VCaP (cell line): ENCODE measurements around the gene MOGAT3.

ENCODE experiments used
- H3K27ac ChIP-seq: fragments of 450-650 bp; 2 replicates; pipeline ENCODE4 v1.5.1; 2017
- CTCF ChIP-seq: fragments of 450-650 bp; conservative IDR thresholded peaks from 2 replicates; pipeline ENCODE4 v1.5.1; 2017; ENCODE audit warnings: mild to moderate bottlenecking, moderate library complexity

MOGAT3 gene

GRCh38 chr7:101198476-101198875, 2.4 kb downstream of the MOGAT3 start:
- no peak for TF ChIP-seq CTCF
- H3K27ac ChIP-seq: no peak overlapping the region

- no peak for TF ChIP-seq CTCF
- no peak overlapping the region for H3K27ac ChIP-seq
Observed at GRCh38 chr7:101197991-101198390, 2.8 kb downstream of the MOGAT3 start.

- TF ChIP-seq CTCF: no peak
Observed at GRCh38 chr7:101195884-101196283, 5.0 kb downstream of the MOGAT3 start.

GRCh38 chr7:101189109-101189508, 11.7 kb downstream of the MOGAT3 start:
- no peak overlapping the region for H3K27ac ChIP-seq
- TF ChIP-seq CTCF: no peak

More at GRCh38 chr7:101195884-101196283, 5.0 kb downstream of the MOGAT3 start:
- no peak overlapping the region for H3K27ac ChIP-seq

- no peak overlapping the region for H3K27ac ChIP-seq
- TF ChIP-seq CTCF: no peak
Observed at GRCh38 chr7:101186844-101187428, 13.9 kb downstream of the MOGAT3 start.

- no peak for TF ChIP-seq CTCF
- H3K27ac ChIP-seq: no peak overlapping the region
Observed at GRCh38 chr7:101186194-101186593, 14.6 kb downstream of the MOGAT3 start.

GRCh38 chr7:101185258-101185839, 15.5 kb downstream of the MOGAT3 start:
- H3K27ac ChIP-seq: no peak overlapping the region
- no peak for TF ChIP-seq CTCF
